Measurements from ENCODE around the gene PPY. TPM values are rescaled to one million over a fixed set of nuclear protein-coding genes. Genes with fewer than 3 reads are reported as not detected.

The PPY gene
- total RNA-seq, 1 experiment from 2014 or later, result not detected

DNA sequence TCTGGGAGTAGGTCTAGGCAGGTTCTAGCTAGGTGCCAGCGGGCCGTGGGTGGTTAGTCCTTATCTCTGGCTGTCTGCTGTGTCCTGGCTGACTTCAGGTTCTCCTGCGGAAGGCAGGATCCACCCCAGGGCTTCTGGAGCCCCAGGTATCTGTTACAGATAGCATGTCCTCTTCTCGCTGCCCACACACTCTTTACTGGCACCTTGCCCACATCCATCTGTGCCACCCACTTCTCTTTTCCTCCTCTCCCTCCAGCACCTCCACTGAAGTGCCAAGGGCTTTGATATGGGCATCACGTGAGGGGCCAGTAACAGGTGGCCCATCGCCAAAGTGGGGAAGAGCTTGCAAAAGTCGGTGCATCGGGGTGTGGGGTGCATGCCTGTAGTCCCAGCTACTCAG lies 30.4 kb downstream of the PPY start:
- DNase-seq, result no peak
- Histone ChIP-seq H3K9me3 (ENCODE audit: low read length) (no peaks in the 10 kb centered on the region), H4K20me1 (ENCODE audit: insufficient read depth, low read depth, low read length) (0 out of 2 replicates have a peak, but pooled peaks cover 3% of the 10 kb centered on the region), H3K27ac (ENCODE audit: low read length) (no peak overlapping the region), H3K9me2 (replicated peaks; ENCODE audit: insufficient read depth, low read length) (no peaks in the 10 kb centered on the region), H3K4me3 (ENCODE audit: low read length) (no peak overlapping the region), H3K79me2 (ENCODE audit: low read length) (no peaks in the 10 kb centered on the region), H3K9ac (ENCODE audit: low read length) (no peak overlapping the region), H2AFZ (ENCODE audit: low read length) (no peak overlapping the region), H3K4me1 (ENCODE audit: low read length) (peaks cover 20% of the 10 kb centered on the region), H3K36me3 (ENCODE audit: insufficient read depth, low read length) (no peaks in the 10 kb centered on the region), H3K4me2 (ENCODE audit: low read depth, low read length, poor library complexity, severe bottlenecking) (no peak overlapping the region), H3K27me3 (ENCODE audit: low read length) (no peaks in the 10 kb centered on the region)

DNA sequence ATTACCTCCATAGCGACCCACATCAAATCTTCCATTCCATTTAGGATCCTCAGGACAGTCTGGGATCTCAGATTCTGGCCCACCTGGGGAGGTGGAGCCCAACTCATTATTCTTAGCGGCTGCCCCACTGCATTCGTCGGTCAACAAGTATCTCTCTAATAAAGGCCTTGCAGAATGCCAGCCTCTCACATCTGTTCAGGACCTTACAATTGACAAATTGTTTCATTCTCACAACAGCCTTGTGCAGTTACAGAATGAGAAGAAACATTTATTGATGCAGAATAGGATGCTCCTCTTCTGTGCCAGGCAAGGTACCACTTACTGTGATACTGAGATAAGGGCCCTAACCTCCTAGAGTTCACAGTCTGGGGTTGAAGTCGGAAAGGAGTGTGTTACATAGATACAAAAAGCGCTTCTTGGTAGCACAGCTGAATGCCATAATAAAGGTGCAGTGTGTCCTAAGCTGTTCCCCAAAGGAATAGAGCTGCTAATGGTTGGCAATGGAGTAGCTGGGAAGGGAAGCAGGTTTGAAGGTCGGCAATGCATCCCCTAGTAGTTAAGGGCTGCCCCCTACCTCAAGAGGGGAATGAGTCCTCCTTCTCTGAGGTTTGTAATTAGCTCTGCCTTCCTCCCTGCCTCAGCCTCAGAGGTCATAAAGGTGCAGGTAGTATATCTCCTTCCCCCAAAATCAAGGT lies 32.6 kb downstream of the PPY start:
- Histone ChIP-seq H3K79me2 (ENCODE audit: low read length) (no peaks in the 10 kb centered on the region), H3K4me3 (ENCODE audit: low read length) (no peak overlapping the region), H3K36me3 (ENCODE audit: insufficient read depth, low read length) (no peaks in the 10 kb centered on the region), H3K9me2 (replicated peaks; ENCODE audit: insufficient read depth, low read length) (no peaks in the 10 kb centered on the region), H4K20me1 (ENCODE audit: insufficient read depth, low read depth, low read length) (0 out of 2 replicates have a peak, but pooled peaks cover 4% of the 10 kb centered on the region), H3K4me1 (ENCODE audit: low read length) (peaks cover 15% of the 10 kb centered on the region), H3K27ac (ENCODE audit: low read length) (no peak overlapping the region), H3K27me3 (ENCODE audit: low read length) (no peaks in the 10 kb centered on the region), H3K9me3 (ENCODE audit: low read length) (no peaks in the 10 kb centered on the region), H3K9ac (ENCODE audit: low read length) (no peak overlapping the region), H2AFZ (ENCODE audit: low read length) (no peak overlapping the region), H3K4me2 (ENCODE audit: low read depth, low read length, poor library complexity, severe bottlenecking) (no peak overlapping the region)
- no peak for DNase-seq

DNA sequence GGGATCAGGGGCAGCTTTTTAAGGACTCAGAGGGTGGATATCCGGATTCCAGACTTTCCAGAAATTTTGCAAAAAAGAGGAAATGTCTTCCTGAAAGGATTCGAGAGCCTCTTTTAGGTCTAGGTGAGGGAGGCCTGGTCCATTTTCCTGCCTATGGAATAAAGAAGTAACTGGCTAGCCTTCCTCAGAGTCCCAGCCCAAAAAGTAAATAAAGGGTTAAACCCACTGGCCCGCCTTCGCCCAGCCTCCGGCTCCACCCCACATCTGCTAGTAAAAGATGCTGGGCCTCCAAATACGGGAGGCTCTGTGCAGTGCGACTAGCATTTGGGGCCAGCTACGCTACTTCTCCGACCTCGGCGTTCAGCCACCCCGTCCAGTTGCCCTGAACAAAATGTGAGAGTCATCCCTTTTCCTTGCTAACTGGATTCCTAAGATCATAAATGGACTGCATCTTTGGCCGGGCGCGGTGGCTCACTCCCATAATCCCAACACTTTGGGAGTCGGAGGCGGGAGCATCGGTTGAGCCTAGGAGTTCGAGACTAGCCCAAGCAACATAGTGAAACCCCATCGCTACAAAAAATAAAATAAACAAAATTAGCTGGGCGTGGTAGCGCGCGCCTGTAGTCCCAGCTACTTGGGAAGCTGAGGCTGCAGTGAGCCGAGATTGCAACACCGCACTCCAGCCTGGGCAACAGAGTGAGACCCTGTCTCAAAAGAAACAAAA lies 34.1 kb downstream of the PPY start:
- H3K9me3 ChIP-seq (ENCODE audit: low read length), result no peaks in the 10 kb centered on the region
- H3K79me2 ChIP-seq (ENCODE audit: low read length), result no peaks in the 10 kb centered on the region
- no peaks in the 10 kb centered on the region for H3K36me3 ChIP-seq (ENCODE audit: insufficient read depth, low read length)
- H3K27ac ChIP-seq (ENCODE audit: low read length), result no peak overlapping the region
- peaks cover 15% of the 10 kb centered on the region for H3K4me1 ChIP-seq (ENCODE audit: low read length)
- H3K4me3 ChIP-seq (ENCODE audit: low read length), result no peak overlapping the region; the same call in 1 of the 2 replicates
- H2AFZ ChIP-seq (ENCODE audit: low read length), result 0 out of 2 replicates have a peak overlapping the region, but pooled peaks have one; percentile 81
- 0 out of 2 replicates have a peak, but pooled peaks cover 4% of the 10 kb centered on the region for H4K20me1 ChIP-seq (ENCODE audit: insufficient read depth, low read depth, low read length)
- peak overlapping the region; percentile 68 for H3K4me2 ChIP-seq (ENCODE audit: low read depth, low read length, poor library complexity, severe bottlenecking)
- no peak overlapping the region for H3K9ac ChIP-seq (ENCODE audit: low read length)
- no peaks in the 10 kb centered on the region for H3K27me3 ChIP-seq (ENCODE audit: low read length)
- no peaks in the 10 kb centered on the region for H3K9me2 ChIP-seq (replicated peaks; ENCODE audit: insufficient read depth, low read length)
- DNase-seq, result peak; percentile 90

DNA sequence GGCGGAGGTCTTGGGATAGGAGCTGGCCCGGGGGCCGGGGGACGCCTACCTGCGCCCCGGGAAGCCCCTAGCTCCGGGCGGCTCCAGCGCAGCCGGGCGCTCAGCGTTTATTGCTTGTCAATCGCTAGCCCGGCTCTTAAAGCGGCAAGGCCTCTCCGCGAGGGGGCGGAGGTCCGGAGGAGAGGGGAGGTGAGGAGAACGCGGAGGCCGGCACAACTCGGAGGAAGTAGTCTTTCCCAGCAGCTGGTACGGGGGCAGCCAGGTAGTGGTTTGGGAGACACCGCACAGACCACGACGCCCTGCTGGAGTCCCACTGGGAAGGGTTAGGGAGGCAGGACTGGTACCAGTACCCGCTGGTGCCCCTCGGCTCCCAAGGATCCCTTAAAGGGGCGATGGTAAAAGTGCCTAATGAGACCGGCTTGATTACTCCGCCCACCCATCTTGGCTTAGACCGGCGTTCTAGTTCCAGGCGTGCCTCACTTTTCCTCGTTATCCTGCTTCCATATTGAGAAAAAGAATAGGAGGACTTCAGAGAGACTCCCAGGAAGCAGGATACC lies 34.8 kb downstream of the PPY start, which contains the start of gene MPP2:
Gene MPP2, minus strand, starts transcription at position 112 of the 557 bp plus-strand sequence. CDS start 3,076 bp downstream, outside the sequence.
- H2AFZ ChIP-seq (ENCODE audit: low read length), result peak within 1 kb of the TSS; percentile 81; the same call in 1 of the 2 replicates
- H3K36me3 ChIP-seq (ENCODE audit: insufficient read depth, low read length), result no peaks in the 10 kb centered on the region
- no peaks in the 10 kb centered on the region for H3K9me3 ChIP-seq (ENCODE audit: low read length)
- peak within 1 kb of the TSS; percentile 48; the same call in 1 of the 2 replicates for H3K4me3 ChIP-seq (ENCODE audit: low read length)
- H3K27ac ChIP-seq (ENCODE audit: low read length), result no peak within 1 kb of the TSS
- peaks cover 15% of the 10 kb centered on the region for H3K4me1 ChIP-seq (ENCODE audit: low read length)
- H4K20me1 ChIP-seq (ENCODE audit: insufficient read depth, low read depth, low read length), result 0 out of 2 replicates have a peak, but pooled peaks cover 4% of the 10 kb centered on the region
- peak; percentile 82 for DNase-seq
- no peaks in the 10 kb centered on the region for H3K27me3 ChIP-seq (ENCODE audit: low read length)
- peak within 1 kb of the TSS; percentile 68 for H3K4me2 ChIP-seq (ENCODE audit: low read depth, low read length, poor library complexity, severe bottlenecking)
- H3K9ac ChIP-seq (ENCODE audit: low read length), result peak within 1 kb of the TSS; percentile 34; the same call in 1 of the 2 replicates
- H3K9me2 ChIP-seq (replicated peaks; ENCODE audit: insufficient read depth, low read length), result no peaks in the 10 kb centered on the region
- no peaks in the 10 kb centered on the region for H3K79me2 ChIP-seq (ENCODE audit: low read length)

DNA sequence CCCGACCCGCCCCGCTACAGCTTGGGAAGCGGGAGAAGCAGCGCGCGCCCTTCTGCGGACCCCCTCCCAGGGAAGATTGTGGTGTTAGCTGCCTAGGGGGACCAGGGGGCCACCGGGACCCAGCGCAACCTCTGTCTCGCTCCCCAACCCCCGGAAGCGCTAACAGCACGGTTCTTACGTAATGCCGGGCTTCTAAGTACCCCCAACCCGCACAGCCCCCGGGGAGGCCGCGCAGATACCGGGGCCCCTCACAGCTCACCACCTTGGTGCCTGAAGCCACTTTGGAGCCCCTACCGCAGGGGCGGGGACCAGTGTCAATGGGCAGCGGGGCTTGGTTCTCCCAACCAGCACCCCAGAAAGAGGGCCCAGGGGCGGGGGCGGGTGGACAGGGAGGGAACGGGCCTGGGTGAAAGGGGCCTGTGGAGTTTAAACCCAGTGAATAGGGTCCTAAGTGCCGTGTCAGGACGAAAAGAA lies 35.3 kb downstream of the PPY start:
- peak overlapping the region; percentile 48; the same call in 1 of the 2 replicates for H3K4me3 ChIP-seq (ENCODE audit: low read length)
- no peak overlapping the region for H3K27ac ChIP-seq (ENCODE audit: low read length)
- H3K4me2 ChIP-seq (ENCODE audit: low read depth, low read length, poor library complexity, severe bottlenecking), result peak overlapping the region; percentile 68
- H3K9me2 ChIP-seq (replicated peaks; ENCODE audit: insufficient read depth, low read length), result no peaks in the 10 kb centered on the region
- H3K27me3 ChIP-seq (ENCODE audit: low read length), result no peaks in the 10 kb centered on the region
- no peaks in the 10 kb centered on the region for H3K9me3 ChIP-seq (ENCODE audit: low read length)
- 0 out of 2 replicates have a peak overlapping the region, but pooled peaks have one; percentile 34 for H3K9ac ChIP-seq (ENCODE audit: low read length)
- H4K20me1 ChIP-seq (ENCODE audit: insufficient read depth, low read depth, low read length), result 0 out of 2 replicates have a peak, but pooled peaks cover 4% of the 10 kb centered on the region
- H3K36me3 ChIP-seq (ENCODE audit: insufficient read depth, low read length), result no peaks in the 10 kb centered on the region
- no peak overlapping the region for H2AFZ ChIP-seq (ENCODE audit: low read length)
- peaks cover 15% of the 10 kb centered on the region for H3K4me1 ChIP-seq (ENCODE audit: low read length)
- H3K79me2 ChIP-seq (ENCODE audit: low read length), result no peaks in the 10 kb centered on the region
- no peak for DNase-seq

DNA sequence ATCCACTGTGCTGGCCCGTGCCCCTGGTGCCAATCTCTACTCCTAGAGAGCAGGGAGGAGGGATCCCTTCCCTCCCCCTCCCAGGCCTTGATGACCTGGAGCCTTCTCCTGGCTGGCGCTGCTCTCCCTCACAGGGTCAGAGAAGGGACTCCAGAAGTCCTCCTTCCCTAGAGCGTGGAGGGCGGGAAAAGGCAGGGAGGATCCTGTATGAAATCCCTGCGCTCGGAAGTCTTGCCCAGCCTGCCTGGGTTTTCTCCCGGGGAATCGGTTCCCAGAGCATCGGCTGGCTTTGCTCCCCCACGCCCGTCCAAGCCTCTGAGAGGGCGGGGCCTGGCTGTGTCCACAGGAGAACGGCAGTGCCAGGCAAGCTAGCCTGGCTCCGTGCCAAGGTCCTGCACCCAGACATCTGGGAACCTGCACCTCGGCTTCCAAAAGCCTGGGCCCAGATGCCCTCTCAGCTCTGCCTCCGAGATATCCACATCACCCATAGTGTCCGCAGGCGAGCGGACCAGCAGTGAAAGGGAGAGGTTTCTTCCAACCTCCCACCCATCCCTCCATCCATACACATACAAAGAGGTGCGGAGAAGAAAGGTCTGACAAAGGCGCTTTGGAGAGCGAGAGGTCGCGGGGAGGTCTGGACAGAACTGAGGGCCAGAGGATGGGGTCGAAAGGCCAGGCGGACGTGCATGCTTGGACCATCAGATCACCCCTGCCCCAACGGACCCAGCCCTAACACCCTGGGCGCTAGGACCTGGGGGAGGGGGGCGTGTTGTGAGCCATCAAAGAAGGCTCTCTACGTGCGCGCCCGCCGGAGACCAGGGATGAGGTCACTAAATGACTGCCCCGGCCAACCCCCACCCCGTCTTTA lies 36.1 kb downstream of the PPY start:
- no peak overlapping the region for H3K9ac ChIP-seq (ENCODE audit: low read length)
- no peaks in the 10 kb centered on the region for H3K9me3 ChIP-seq (ENCODE audit: low read length)
- no peak overlapping the region for H3K27ac ChIP-seq (ENCODE audit: low read length)
- H3K4me3 ChIP-seq (ENCODE audit: low read length), result no peak overlapping the region
- H3K4me1 ChIP-seq (ENCODE audit: low read length), result peaks cover 15% of the 10 kb centered on the region
- no peak overlapping the region for H2AFZ ChIP-seq (ENCODE audit: low read length)
- H3K36me3 ChIP-seq (ENCODE audit: insufficient read depth, low read length), result no peaks in the 10 kb centered on the region
- DNase-seq, result no peak
- H3K4me2 ChIP-seq (ENCODE audit: low read depth, low read length, poor library complexity, severe bottlenecking), result no peak overlapping the region
- H4K20me1 ChIP-seq (ENCODE audit: insufficient read depth, low read depth, low read length), result 0 out of 2 replicates have a peak, but pooled peaks cover 4% of the 10 kb centered on the region
- no peaks in the 10 kb centered on the region for H3K79me2 ChIP-seq (ENCODE audit: low read length)
- no peaks in the 10 kb centered on the region for H3K9me2 ChIP-seq (replicated peaks; ENCODE audit: insufficient read depth, low read length)
- no peaks in the 10 kb centered on the region for H3K27me3 ChIP-seq (ENCODE audit: low read length)

DNA sequence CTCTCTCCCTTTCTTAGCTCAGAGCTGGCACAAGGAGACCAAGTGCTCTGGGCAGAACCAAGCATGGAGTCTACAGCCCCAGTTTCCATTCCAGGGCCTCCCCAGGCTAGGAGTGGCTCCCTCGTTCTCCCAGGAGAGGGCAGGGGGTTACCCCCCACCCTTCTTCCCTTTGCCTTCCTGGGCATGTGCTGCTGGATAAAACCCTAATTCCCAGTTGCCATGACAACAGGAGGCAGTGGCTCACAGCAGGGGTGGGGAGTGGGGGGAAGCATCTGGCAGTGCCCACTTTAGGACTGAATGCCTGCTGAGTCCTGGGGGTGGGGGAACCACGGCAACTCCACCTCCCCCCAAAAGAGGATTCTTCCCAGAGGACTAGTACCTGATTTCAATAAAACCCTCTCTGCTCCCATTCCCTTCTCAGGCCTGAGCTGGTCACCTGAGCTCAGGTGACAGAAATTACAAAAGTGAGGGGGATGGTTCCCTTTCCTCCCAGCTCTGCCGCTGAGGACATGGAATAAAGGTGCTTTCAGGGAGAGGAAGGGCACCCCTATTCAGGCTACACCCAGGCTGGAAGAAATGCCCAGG lies 36.8 kb downstream of the PPY start:
- Histone ChIP-seq H3K27me3 (ENCODE audit: low read length) (no peaks in the 10 kb centered on the region), H3K27ac (ENCODE audit: low read length) (no peak overlapping the region), H3K4me1 (ENCODE audit: low read length) (peaks cover 15% of the 10 kb centered on the region), H3K9me3 (ENCODE audit: low read length) (no peaks in the 10 kb centered on the region), H3K4me3 (ENCODE audit: low read length) (no peak overlapping the region), H3K79me2 (ENCODE audit: low read length) (no peaks in the 10 kb centered on the region), H3K9ac (ENCODE audit: low read length) (no peak overlapping the region), H2AFZ (ENCODE audit: low read length) (no peak overlapping the region), H4K20me1 (ENCODE audit: insufficient read depth, low read depth, low read length) (0 out of 2 replicates have a peak, but pooled peaks cover 4% of the 10 kb centered on the region), H3K9me2 (replicated peaks; ENCODE audit: insufficient read depth, low read length) (no peaks in the 10 kb centered on the region), H3K36me3 (ENCODE audit: insufficient read depth, low read length) (no peaks in the 10 kb centered on the region), H3K4me2 (ENCODE audit: low read depth, low read length, poor library complexity, severe bottlenecking) (no peak overlapping the region)
- no peak for DNase-seq

Data from Karpas-422 (cell line).